HL-60 (cell line): ENCODE results near the gene ZYG11A.

ENCODE experiments used
- DNase-seq, 2 experiments: peaks; one replicate each; pipeline ENCODE4 v3.0.0-alpha.2; 2010 to 2020; ENCODE audit warnings: low read depth in 1 of 2, low spot score in 1 of 2
- H3K27ac ChIP-seq: fragments of 250-450 bp; sonication (Bioruptor Pico); replicated peaks from 2 replicates; pipeline ENCODE4 v1.5.1; 2020; ENCODE audit warnings: mild to moderate bottlenecking, moderate library complexity
- H3K27me3 ChIP-seq: fragments of 250-450 bp; sonication (Bioruptor Pico); 2 replicates; pipeline ENCODE4 v1.5.1; 2021; ENCODE audit warnings: mild to moderate bottlenecking, moderate library complexity; ENCODE audit not compliant: insufficient read depth, poor library complexity, severe bottlenecking
- H3K4me3 ChIP-seq: replicated peaks from 2 replicates; pipeline ENCODE4 v1.5.1; 2011; ENCODE audit warnings: mild to moderate bottlenecking, control low read depth, low read length; ENCODE audit not compliant: insufficient read depth
- CTCF ChIP-seq: IDR thresholded peaks from one replicate; pipeline ENCODE4 v1.5.1; 2011; ENCODE audit warnings: low read length, control low read depth, inconsistent platforms; ENCODE audit not compliant: insufficient read depth
- GABPA ChIP-seq: IDR thresholded peaks from 2 replicates; pipeline ENCODE4 v1.6.1; 2012; ENCODE audit warnings: low read depth
- POLR2AphosphoS5 ChIP-seq: IDR thresholded peaks from 2 replicates; pipeline ENCODE4 v1.6.1; 2012; ENCODE audit warnings: low read depth
- REST ChIP-seq: IDR thresholded peaks from 2 replicates; pipeline ENCODE4 v1.6.1; 2012; ENCODE audit warnings: low read depth; ENCODE audit not compliant: insufficient replicate concordance
- SPI1 ChIP-seq: IDR thresholded peaks from 2 replicates; pipeline ENCODE4 v1.6.1; 2012; ENCODE audit warnings: low read depth, mild to moderate bottlenecking, borderline replicate concordance

Gene ZYG11A

GRCh38 chr1:52927212-52928014, 84.9 kb downstream of the ZYG11A start, which contains the start of gene SCP2:
SCP2 (plus strand) TSS chr1:52927276; CDS start chr1:52927397, 121 bp downstream.
- peak; percentile 35 to 63 for DNase-seq
- Histone ChIP-seq H3K27ac (peak within 1 kb of the TSS; percentile 77), H3K4me3 (peak within 1 kb of the TSS; percentile 65), H3K27me3 (no peaks in the 10 kb centered on the region)
- TF ChIP-seq SPI1 (peak; percentile 14; the same call in 1 of the 2 replicates), GABPA (no peak), REST (no peak), POLR2AphosphoS5 (peak; percentile 20; the same call in 1 of the 2 replicates), CTCF (no peak)

GRCh38 chr1:52928015-52928404, 85.5 kb downstream of the ZYG11A start:
- Histone ChIP-seq H3K27me3 (no peaks in the 10 kb centered on the region), H3K27ac (peak overlapping the region; percentile 77), H3K4me3 (peak overlapping the region; percentile 65)
- peak in 1 of 2 experiments; percentile 13 for DNase-seq
- TF ChIP-seq GABPA (no peak), SPI1 (no peak), POLR2AphosphoS5 (no peak), CTCF (no peak), REST (no peak)

- no peak for DNase-seq
- no peak overlapping the region for H3K4me3 ChIP-seq
- no peak for TF ChIP-seq POLR2AphosphoS5
- no peaks in the 10 kb centered on the region for H3K27me3 ChIP-seq
- H3K27ac ChIP-seq = no peak overlapping the region
These were observed 86.5 kb downstream of the ZYG11A start for GRCh38 chr1:52929019-52929418.

GRCh38 chr1:52937433-52938182, 95.0 kb downstream of the ZYG11A start:
- no peak for TF ChIP-seq CTCF
- no peak for TF ChIP-seq REST
- no peak for TF ChIP-seq SPI1
- no peak for TF ChIP-seq GABPA
- no peak for TF ChIP-seq POLR2AphosphoS5
- Histone ChIP-seq H3K27me3 (no peaks in the 10 kb centered on the region), H3K27ac (no peak overlapping the region), H3K4me3 (no peak overlapping the region)
- DNase-seq = no peak
